OCI-LY1 (cell line): ENCODE data around the gene CAVIN4.

Experiments
- H2AFZ ChIP-seq: fragments of 200-600 bp; sonication (generic), shearing (Covaris generic); 2 replicates; pipeline ENCODE4 v1.6.0; 2014; ENCODE audit warnings: antibody characterized with exemption, mild to moderate bottlenecking, low read length
- H3F3A ChIP-seq: fragments of 200-600 bp; sonication (generic), shearing (Covaris generic); 2 replicates; pipeline ENCODE4 v1.6.0; 2014; ENCODE audit warnings: mild to moderate bottlenecking, antibody characterized with exemption, low read length, moderate library complexity; ENCODE audit not compliant: insufficient read depth
- H3K27ac ChIP-seq: fragments of 200-600 bp; sonication (generic); 2 replicates; pipeline ENCODE4 v1.5.1; 2014; ENCODE audit warnings: low read length, mixed run types, mild to moderate bottlenecking, low read depth; ENCODE audit not compliant: poor library complexity, severe bottlenecking
- H3K27me3 ChIP-seq: fragments of 200-600 bp; sonication (generic); 2 replicates; pipeline ENCODE4 v1.6.0; 2014; ENCODE audit warnings: antibody characterized with exemption, mild to moderate bottlenecking, low read length, moderate library complexity; ENCODE audit not compliant: insufficient read depth
- H3K36me3 ChIP-seq: fragments of 200-600 bp; sonication (generic); 2 replicates; pipeline ENCODE4 v1.6.1; 2014; ENCODE audit warnings: mild to moderate bottlenecking, antibody characterized with exemption, low read length, moderate library complexity, mixed read lengths; ENCODE audit not compliant: insufficient read depth
- H3K4me1 ChIP-seq: fragments of 200-600 bp; sonication (generic); 2 replicates; pipeline ENCODE4 v1.5.1; 2014; ENCODE audit warnings: mild to moderate bottlenecking, low read length, moderate library complexity; ENCODE audit not compliant: insufficient read depth, severe bottlenecking
- H3K4me2 ChIP-seq: fragments of 200-600 bp; sonication (generic), shearing (Covaris generic); 2 replicates; pipeline ENCODE4 v1.6.1; 2014; ENCODE audit warnings: low read length
- H3K4me3 ChIP-seq: fragments of 200-600 bp; sonication (generic); 2 replicates; pipeline ENCODE4 v1.5.1; 2014; ENCODE audit warnings: low read length, low read depth, mild to moderate bottlenecking, mixed read lengths; ENCODE audit not compliant: poor library complexity, severe bottlenecking
- H3K79me2 ChIP-seq: fragments of 200-600 bp; shearing (Covaris generic); 2 replicates; pipeline ENCODE4 v1.6.1; 2016; ENCODE audit warnings: mixed run types, low read length, mixed read lengths; ENCODE audit not compliant: insufficient read depth
- H3K9ac ChIP-seq: fragments of 200-600 bp; sonication (generic), shearing (Covaris generic); 2 replicates; pipeline ENCODE4 v1.6.1; 2014; ENCODE audit warnings: mild to moderate bottlenecking, low read length, mixed read lengths
- H3K9me2 ChIP-seq: fragments of 200-600 bp; sonication (generic), shearing (Covaris generic); 2 replicates; pipeline ENCODE4 v1.6.1; 2014; ENCODE audit warnings: low read depth, mild to moderate bottlenecking, low read length, mixed read lengths
- H3K9me3 ChIP-seq: fragments of 200-600 bp; shearing (Covaris generic); 2 replicates; pipeline ENCODE4 v1.6.1; 2014; ENCODE audit warnings: low read length, mixed read lengths
- H4K20me1 ChIP-seq: fragments of 200-600 bp; sonication (generic), shearing (Covaris generic); 2 replicates; pipeline ENCODE4 v1.6.0; 2016; ENCODE audit warnings: mild to moderate bottlenecking, low read length; ENCODE audit not compliant: insufficient read depth
- EZH2 ChIP-seq: fragments of 200-600 bp; sonication (generic), shearing (Covaris generic); IDR thresholded peaks from 2 replicates; pipeline ENCODE4 v1.8.0; 2017; ENCODE audit warnings: borderline replicate concordance, mixed run types, mild to moderate bottlenecking, antibody characterized with exemption, low read length, moderate library complexity, mixed read lengths
- TF ChIP-seq, protein P1 (sequence below): fragments of 200-600 bp; sonication (generic), shearing (Covaris generic); IDR thresholded peaks from 2 replicates; pipeline ENCODE4 v1.5.1; 2017; ENCODE audit warnings: mild to moderate bottlenecking, antibody characterized with exemption, low read length, moderate library complexity, mixed read lengths

The CAVIN4 gene, protein sequence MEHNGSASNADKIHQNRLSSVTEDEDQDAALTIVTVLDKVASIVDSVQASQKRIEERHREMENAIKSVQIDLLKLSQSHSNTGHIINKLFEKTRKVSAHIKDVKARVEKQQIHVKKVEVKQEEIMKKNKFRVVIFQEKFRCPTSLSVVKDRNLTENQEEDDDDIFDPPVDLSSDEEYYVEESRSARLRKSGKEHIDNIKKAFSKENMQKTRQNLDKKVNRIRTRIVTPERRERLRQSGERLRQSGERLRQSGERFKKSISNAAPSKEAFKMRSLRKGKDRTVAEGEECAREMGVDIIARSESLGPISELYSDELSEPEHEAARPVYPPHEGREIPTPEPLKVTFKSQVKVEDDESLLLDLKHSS

DNA sequence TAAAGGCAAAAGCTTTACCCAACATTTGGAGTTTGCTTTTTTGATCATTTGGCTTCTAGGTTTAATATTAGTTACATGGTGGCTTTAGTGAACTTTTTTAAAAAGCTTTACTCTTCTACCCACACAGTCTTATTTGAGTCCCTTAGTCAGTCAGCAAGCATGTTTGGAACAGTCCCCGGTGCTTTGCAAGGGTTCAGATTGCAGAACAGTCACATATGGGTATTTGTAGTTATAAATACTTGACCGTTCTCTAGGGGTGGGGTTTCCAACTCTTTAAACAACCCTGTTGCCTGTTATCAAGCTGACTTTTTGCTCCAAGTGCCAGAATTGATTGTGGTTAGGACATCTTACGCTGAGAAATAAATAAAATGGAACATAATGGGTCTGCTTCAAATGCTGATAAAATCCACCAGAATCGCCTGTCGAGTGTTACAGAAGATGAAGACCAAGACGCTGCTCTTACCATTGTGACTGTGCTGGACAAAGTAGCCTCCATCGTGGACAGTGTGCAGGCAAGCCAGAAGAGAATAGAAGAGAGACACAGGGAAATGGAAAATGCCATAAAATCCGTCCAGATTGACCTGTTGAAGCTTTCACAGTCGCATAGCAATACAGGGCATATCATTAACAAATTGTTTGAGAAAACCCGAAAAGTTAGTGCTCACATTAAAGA lies at the start of gene CAVIN4:
Gene CAVIN4 (plus strand): TSS at position 304 of the 673 bp plus-strand sequence. CDS start 65 bp downstream, at position 369.
- H3K27ac ChIP-seq: no peak within 1 kb of the TSS
- no peaks in the 10 kb centered on the region for H3K9me2 ChIP-seq
- H3K27me3 ChIP-seq: no peaks in the 10 kb centered on the region
- no peak for TF ChIP-seq EZH2
- TF ChIP-seq, protein P1, sequence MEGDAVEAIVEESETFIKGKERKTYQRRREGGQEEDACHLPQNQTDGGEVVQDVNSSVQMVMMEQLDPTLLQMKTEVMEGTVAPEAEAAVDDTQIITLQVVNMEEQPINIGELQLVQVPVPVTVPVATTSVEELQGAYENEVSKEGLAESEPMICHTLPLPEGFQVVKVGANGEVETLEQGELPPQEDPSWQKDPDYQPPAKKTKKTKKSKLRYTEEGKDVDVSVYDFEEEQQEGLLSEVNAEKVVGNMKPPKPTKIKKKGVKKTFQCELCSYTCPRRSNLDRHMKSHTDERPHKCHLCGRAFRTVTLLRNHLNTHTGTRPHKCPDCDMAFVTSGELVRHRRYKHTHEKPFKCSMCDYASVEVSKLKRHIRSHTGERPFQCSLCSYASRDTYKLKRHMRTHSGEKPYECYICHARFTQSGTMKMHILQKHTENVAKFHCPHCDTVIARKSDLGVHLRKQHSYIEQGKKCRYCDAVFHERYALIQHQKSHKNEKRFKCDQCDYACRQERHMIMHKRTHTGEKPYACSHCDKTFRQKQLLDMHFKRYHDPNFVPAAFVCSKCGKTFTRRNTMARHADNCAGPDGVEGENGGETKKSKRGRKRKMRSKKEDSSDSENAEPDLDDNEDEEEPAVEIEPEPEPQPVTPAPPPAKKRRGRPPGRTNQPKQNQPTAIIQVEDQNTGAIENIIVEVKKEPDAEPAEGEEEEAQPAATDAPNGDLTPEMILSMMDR: no peak
- no peak within 1 kb of the TSS for H3K4me3 ChIP-seq
- H3K4me1 ChIP-seq: no peaks in the 10 kb centered on the region
- H3K9ac ChIP-seq: no peak within 1 kb of the TSS
- no peaks in the 10 kb centered on the region for H3K79me2 ChIP-seq
- no peak within 1 kb of the TSS for H2AFZ ChIP-seq
- H3K36me3 ChIP-seq: no peaks in the 10 kb centered on the region
- H3K4me2 ChIP-seq: no peak within 1 kb of the TSS
- H4K20me1 ChIP-seq: no peaks in the 10 kb centered on the region
- H3F3A ChIP-seq: no peaks in the 10 kb centered on the region
- no peaks in the 10 kb centered on the region for H3K9me3 ChIP-seq

DNA sequence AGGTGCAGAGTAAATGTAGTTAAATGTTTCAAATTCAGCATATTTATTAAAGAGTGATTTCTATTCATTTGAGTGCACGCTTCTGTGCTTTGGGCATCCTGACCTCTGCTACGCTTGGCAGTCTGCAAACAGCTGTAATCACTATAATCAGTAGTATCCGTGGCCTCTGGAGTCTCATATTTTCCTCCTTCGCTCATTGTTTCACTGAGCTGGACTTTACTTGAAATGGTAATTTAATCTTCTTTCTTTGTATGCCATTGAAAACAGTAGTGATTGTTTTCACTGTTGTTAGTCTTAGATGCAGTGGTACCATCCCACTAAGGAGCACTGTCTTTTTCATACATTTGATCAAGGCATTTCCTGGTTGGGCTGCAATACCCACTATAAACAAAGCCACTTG lies 43.5 kb upstream of the CAVIN4 start:
- H3K9me3 ChIP-seq: no peaks in the 10 kb centered on the region
- TF ChIP-seq, protein P1: no peak
- TF ChIP-seq EZH2: no peak
- no peaks in the 10 kb centered on the region for H3F3A ChIP-seq
- no peaks in the 10 kb centered on the region for H3K27me3 ChIP-seq
- no peak overlapping the region for H3K4me2 ChIP-seq
- H3K36me3 ChIP-seq: no peaks in the 10 kb centered on the region
- no peaks in the 10 kb centered on the region for H3K9me2 ChIP-seq
- no peaks in the 10 kb centered on the region for H3K79me2 ChIP-seq
- no peak overlapping the region for H3K27ac ChIP-seq
- H3K9ac ChIP-seq: no peak overlapping the region
- H3K4me1 ChIP-seq: no peaks in the 10 kb centered on the region
- H4K20me1 ChIP-seq: no peaks in the 10 kb centered on the region
- no peak overlapping the region for H2AFZ ChIP-seq
- H3K4me3 ChIP-seq: no peak overlapping the region

DNA sequence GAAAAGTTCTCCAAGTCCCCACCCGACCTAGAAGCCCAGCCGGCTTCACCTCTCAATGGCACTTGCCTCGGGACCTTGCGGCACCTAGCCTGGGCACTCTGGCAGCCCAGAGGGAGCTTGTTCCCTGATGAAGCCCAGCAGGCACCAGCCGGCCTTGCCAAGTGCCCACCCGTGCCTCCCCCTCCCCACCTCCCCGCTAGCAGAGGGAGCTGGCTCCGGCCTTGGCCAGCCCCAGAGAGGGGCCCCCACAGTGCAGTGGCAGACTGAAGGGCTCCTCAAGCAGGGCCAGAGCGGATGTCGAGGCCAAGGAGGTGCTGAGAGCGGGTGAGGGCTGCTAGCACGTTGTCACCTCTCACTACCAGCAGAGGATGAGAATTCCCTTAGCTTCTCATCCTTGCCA lies 37.6 kb upstream of the CAVIN4 start:
- no peaks in the 10 kb centered on the region for H3F3A ChIP-seq
- H3K4me1 ChIP-seq: no peaks in the 10 kb centered on the region
- H3K79me2 ChIP-seq: no peaks in the 10 kb centered on the region
- H2AFZ ChIP-seq: no peak overlapping the region
- H3K9me3 ChIP-seq: no peaks in the 10 kb centered on the region
- H4K20me1 ChIP-seq: no peaks in the 10 kb centered on the region
- no peaks in the 10 kb centered on the region for H3K9me2 ChIP-seq
- no peak overlapping the region for H3K4me2 ChIP-seq
- no peak overlapping the region for H3K4me3 ChIP-seq
- no peak overlapping the region for H3K9ac ChIP-seq
- no peak overlapping the region for H3K27ac ChIP-seq
- TF ChIP-seq EZH2: no peak
- TF ChIP-seq, protein P1: no peak
- peaks cover 4% of the 10 kb centered on the region; the same call in 1 of the 2 replicates for H3K36me3 ChIP-seq
- H3K27me3 ChIP-seq: no peaks in the 10 kb centered on the region
